GM23338 (cell line): ENCODE results near the gene NFAT5.

ENCODE experiments used
- EZH2 ChIP-seq: fragments of 200-600 bp; sonication (generic); IDR thresholded peaks from one replicate; pipeline ENCODE4 v1.8.0; 2017; ENCODE audit warnings: antibody characterized with exemption, mild to moderate bottlenecking, low read depth; ENCODE audit not compliant: unreplicated experiment
- EZH2phosphoT487 ChIP-seq: fragments of 200-600 bp; sonication (generic); IDR thresholded peaks from one replicate; pipeline ENCODE4 v1.8.1; 2018; ENCODE audit warnings: antibody characterized with exemption; ENCODE audit not compliant: unreplicated experiment
- POLR2AphosphoS5 ChIP-seq: IDR thresholded peaks from 2 replicates; pipeline ENCODE4 v1.6.1; 2016; ENCODE audit warnings: antibody characterized with exemption, low read depth
- ZNF114 ChIP-seq: fragments of 250-450 bp; sonication (Bioruptor Pico); IDR thresholded peaks from 2 replicates; pipeline ENCODE4 v1.5.0; 2020; ENCODE audit warnings: mild to moderate bottlenecking, moderate library complexity
- TF ChIP-seq, protein P1 (sequence below), 2 experiments: fragments of 200-600 bp in 1 of 2; sonication (generic) in 1 of 2; conservative IDR thresholded peaks; 2 replicates each; pipeline versions ENCODE4 v1.5.1 to v1.6.1; 2016 to 2017; ENCODE audit warnings: antibody characterized with exemption in 2 of 2, low read depth in 2 of 2, mild to moderate bottlenecking in 2 of 2, moderate library complexity in 1 of 2
- TF ChIP-seq, protein P2 (sequence below): fragments of 250-450 bp; sonication (Bioruptor Pico); IDR thresholded peaks from 2 replicates; pipeline ENCODE4 v1.5.0; 2020; ENCODE audit warnings: mild to moderate bottlenecking, moderate library complexity
- TF ChIP-seq, protein P3 (sequence below): IDR thresholded peaks from one replicate; pipeline ENCODE4 v1.6.1; 2018; ENCODE audit warnings: antibody characterized with exemption; ENCODE audit not compliant: unreplicated experiment

DNA sequence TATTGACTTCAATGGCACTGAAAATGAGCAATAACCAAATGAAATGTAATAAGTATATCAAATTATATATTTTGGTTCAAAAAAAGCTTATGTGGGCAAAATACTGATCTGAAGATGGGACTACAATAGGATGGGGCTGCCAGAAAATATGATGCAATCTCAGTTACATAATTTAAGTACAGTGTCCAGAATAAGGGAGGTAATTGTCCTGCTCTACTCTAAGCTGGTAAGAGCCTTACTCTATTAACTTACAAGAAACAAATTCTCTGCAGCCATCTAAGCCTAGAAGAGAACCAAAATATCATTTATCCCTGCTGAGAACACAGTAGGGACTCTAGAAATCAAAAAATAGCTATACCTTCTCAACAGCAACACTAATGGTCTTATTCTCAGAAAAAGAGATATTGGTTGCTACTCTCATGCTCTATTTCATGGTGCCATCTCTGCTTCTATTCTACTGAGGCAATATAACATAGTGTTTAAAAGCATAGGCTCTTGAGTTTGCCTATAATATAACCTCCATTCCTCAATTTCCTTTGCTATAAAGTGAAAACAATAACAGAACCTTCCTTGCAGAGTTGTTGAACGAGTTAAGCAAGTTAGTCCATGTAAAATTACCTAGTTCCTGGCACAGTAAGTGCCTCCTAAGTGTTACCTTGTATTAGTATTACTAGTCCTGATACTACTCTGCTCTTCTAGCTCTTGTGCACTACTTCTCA lies 140.6 kb downstream of the NFAT5 start:
- TF ChIP-seq POLR2AphosphoS5, result no peak
- TF ChIP-seq EZH2, result no peak
- TF ChIP-seq, protein P1, sequence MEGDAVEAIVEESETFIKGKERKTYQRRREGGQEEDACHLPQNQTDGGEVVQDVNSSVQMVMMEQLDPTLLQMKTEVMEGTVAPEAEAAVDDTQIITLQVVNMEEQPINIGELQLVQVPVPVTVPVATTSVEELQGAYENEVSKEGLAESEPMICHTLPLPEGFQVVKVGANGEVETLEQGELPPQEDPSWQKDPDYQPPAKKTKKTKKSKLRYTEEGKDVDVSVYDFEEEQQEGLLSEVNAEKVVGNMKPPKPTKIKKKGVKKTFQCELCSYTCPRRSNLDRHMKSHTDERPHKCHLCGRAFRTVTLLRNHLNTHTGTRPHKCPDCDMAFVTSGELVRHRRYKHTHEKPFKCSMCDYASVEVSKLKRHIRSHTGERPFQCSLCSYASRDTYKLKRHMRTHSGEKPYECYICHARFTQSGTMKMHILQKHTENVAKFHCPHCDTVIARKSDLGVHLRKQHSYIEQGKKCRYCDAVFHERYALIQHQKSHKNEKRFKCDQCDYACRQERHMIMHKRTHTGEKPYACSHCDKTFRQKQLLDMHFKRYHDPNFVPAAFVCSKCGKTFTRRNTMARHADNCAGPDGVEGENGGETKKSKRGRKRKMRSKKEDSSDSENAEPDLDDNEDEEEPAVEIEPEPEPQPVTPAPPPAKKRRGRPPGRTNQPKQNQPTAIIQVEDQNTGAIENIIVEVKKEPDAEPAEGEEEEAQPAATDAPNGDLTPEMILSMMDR (conservative IDR thresholded peaks at IDR 0.05; ENCODE audit: low read depth in 2 of 2), result no peak
- no peak for TF ChIP-seq ZNF114 (CRISPR knock-in tag)
- TF ChIP-seq EZH2phosphoT487, result no peak
- TF ChIP-seq, protein P2, sequence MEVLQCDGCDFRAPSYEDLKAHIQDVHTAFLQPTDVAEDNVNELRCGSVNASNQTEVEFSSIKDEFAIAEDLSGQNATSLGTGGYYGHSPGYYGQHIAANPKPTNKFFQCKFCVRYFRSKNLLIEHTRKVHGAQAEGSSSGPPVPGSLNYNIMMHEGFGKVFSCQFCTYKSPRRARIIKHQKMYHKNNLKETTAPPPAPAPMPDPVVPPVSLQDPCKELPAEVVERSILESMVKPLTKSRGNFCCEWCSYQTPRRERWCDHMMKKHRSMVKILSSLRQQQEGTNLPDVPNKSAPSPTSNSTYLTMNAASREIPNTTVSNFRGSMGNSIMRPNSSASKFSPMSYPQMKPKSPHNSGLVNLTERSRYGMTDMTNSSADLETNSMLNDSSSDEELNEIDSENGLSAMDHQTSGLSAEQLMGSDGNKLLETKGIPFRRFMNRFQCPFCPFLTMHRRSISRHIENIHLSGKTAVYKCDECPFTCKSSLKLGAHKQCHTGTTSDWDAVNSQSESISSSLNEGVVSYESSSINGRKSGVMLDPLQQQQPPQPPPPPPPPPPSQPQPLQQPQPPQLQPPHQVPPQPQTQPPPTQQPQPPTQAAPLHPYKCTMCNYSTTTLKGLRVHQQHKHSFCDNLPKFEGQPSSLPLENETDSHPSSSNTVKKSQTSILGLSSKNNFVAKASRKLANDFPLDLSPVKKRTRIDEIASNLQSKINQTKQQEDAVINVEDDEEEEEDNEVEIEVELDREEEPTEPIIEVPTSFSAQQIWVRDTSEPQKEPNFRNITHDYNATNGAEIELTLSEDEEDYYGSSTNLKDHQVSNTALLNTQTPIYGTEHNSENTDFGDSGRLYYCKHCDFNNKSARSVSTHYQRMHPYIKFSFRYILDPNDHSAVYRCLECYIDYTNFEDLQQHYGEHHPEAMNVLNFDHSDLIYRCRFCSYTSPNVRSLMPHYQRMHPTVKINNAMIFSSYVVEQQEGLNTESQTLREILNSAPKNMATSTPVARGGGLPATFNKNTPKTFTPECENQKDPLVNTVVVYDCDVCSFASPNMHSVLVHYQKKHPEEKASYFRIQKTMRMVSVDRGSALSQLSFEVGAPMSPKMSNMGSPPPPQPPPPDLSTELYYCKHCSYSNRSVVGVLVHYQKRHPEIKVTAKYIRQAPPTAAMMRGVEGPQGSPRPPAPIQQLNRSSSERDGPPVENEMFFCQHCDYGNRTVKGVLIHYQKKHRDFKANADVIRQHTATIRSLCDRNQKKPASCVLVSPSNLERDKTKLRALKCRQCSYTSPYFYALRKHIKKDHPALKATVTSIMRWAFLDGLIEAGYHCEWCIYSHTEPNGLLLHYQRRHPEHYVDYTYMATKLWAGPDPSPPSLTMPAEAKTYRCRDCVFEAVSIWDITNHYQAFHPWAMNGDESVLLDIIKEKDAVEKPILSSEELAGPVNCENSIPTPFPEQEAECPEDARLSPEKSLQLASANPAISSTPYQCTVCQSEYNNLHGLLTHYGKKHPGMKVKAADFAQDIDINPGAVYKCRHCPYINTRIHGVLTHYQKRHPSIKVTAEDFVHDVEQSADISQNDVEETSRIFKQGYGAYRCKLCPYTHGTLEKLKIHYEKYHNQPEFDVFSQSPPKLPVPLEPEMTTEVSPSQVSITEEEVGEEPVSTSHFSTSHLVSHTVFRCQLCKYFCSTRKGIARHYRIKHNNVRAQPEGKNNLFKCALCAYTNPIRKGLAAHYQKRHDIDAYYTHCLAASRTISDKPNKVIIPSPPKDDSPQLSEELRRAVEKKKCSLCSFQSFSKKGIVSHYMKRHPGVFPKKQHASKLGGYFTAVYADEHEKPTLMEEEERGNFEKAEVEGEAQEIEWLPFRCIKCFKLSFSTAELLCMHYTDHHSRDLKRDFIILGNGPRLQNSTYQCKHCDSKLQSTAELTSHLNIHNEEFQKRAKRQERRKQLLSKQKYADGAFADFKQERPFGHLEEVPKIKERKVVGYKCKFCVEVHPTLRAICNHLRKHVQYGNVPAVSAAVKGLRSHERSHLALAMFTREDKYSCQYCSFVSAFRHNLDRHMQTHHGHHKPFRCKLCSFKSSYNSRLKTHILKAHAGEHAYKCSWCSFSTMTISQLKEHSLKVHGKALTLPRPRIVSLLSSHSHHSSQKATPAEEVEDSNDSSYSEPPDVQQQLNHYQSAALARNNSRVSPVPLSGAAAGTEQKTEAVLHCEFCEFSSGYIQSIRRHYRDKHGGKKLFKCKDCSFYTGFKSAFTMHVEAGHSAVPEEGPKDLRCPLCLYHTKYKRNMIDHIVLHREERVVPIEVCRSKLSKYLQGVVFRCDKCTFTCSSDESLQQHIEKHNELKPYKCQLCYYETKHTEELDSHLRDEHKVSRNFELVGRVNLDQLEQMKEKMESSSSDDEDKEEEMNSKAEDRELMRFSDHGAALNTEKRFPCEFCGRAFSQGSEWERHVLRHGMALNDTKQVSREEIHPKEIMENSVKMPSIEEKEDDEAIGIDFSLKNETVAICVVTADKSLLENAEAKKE (CRISPR knock-in tag), result no peak
- TF ChIP-seq, protein P3, sequence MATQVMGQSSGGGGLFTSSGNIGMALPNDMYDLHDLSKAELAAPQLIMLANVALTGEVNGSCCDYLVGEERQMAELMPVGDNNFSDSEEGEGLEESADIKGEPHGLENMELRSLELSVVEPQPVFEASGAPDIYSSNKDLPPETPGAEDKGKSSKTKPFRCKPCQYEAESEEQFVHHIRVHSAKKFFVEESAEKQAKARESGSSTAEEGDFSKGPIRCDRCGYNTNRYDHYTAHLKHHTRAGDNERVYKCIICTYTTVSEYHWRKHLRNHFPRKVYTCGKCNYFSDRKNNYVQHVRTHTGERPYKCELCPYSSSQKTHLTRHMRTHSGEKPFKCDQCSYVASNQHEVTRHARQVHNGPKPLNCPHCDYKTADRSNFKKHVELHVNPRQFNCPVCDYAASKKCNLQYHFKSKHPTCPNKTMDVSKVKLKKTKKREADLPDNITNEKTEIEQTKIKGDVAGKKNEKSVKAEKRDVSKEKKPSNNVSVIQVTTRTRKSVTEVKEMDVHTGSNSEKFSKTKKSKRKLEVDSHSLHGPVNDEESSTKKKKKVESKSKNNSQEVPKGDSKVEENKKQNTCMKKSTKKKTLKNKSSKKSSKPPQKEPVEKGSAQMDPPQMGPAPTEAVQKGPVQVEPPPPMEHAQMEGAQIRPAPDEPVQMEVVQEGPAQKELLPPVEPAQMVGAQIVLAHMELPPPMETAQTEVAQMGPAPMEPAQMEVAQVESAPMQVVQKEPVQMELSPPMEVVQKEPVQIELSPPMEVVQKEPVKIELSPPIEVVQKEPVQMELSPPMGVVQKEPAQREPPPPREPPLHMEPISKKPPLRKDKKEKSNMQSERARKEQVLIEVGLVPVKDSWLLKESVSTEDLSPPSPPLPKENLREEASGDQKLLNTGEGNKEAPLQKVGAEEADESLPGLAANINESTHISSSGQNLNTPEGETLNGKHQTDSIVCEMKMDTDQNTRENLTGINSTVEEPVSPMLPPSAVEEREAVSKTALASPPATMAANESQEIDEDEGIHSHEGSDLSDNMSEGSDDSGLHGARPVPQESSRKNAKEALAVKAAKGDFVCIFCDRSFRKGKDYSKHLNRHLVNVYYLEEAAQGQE, result no peak
